K562 (cell line): Measurements from ENCODE around the gene RBM7. TPM values are rescaled to one million over a fixed set of nuclear protein-coding genes. Genes with fewer than 3 reads are reported as not detected.

Experiments
- ATAC-seq: fragments of 200-7000 bp; cut with Tn5 transposase; 3 replicates; pipeline ENCODE4 v1.9.1; 2020; ENCODE audit warnings: moderate library complexity
- BruUV-seq: library from RNA; stranded (reverse); fragments of 400-500 nt; replicated peaks from 2 replicates; lab custom pipeline; 2021; lab: Mats Ljungman, UMichigan
- CTCF ChIA-PET: fragments of 300-600 bp; formaldehyde crosslinking; extraction: SDS; loops from one replicate; lab custom pipeline; 2021; ENCODE audit warnings: low intra/inter-chr PET ratio; lab: Yijun Ruan, JAX
- POLR2A ChIA-PET: fragments of 300-600, 350-650 bp; sonication (Branson Sonifier 250); formaldehyde crosslinking; extraction: SDS; loops from one replicate; lab custom pipeline; 2021; ENCODE audit warnings: antibody characterized with exemption, inconsistent platforms; lab: Yijun Ruan, JAX
- DNase-seq, 4 experiments: peaks; one replicate each; pipeline versions ENCODE4 v3.0.0 to v3.0.0-alpha.2; 2011 to 2018; ENCODE audit warnings: low spot score in 3 of 4, mixed read lengths in 3 of 4; ENCODE audit errors: extremely low read depth in 1 of 4
- FAIRE-seq: peaks from 2 replicates; lab custom pipeline; 2011; peaks lifted over from hg19 to GRCh38; lab: Jason Lieb, UNC
- H2AFZ ChIP-seq: 2 replicates; pipeline ENCODE4 v1.6.0; 2011; ENCODE audit warnings: low read depth, low read length, control low read depth, inconsistent platforms
- H3K27ac ChIP-seq: fragments of 200-600 bp; 3 replicates; pipeline ENCODE4 v1.8.0; 2011; ENCODE audit warnings: low read depth, mild to moderate bottlenecking, control low read depth, inconsistent platforms, low read length, moderate library complexity, mixed read lengths; ENCODE audit errors: extremely low read depth
- H3K27me3 ChIP-seq, 2 experiments: fragments of 300-600 bp in 1 of 2; 2 replicates in 1 of 2; 3 replicates in 1 of 2; pipeline versions ENCODE4 v1.6.0 to v1.8.0; 2011; ENCODE audit warnings: inconsistent platforms in 2 of 2, low read length in 2 of 2, mild to moderate bottlenecking in 1 of 2, mixed read lengths in 1 of 2, moderate library complexity in 1 of 2; ENCODE audit not compliant: control insufficient read depth in 2 of 2, insufficient read depth in 2 of 2
- H3K36me3 ChIP-seq: fragments of 300-600 bp; 3 replicates; pipeline ENCODE4 v1.8.0; 2011; ENCODE audit warnings: mild to moderate bottlenecking, low read length, inconsistent platforms; ENCODE audit not compliant: control insufficient read depth, insufficient read depth
- H3K4me1 ChIP-seq, 2 experiments: fragments of 200-600 bp in 1 of 2; replicated peaks in 1 of 2; 2 replicates in 1 of 2; 3 replicates in 1 of 2; pipeline versions ENCODE4 v1.5.1 to v1.8.0; 2011; ENCODE audit warnings: inconsistent platforms in 2 of 2, low read length in 2 of 2, mild to moderate bottlenecking in 1 of 2, mixed read lengths in 1 of 2, moderate library complexity in 1 of 2; ENCODE audit not compliant: control insufficient read depth in 2 of 2, insufficient read depth in 2 of 2
- H3K4me2 ChIP-seq: 2 replicates; pipeline ENCODE4 v1.6.1; 2011; ENCODE audit warnings: low read length, control low read depth, inconsistent platforms, mixed read lengths; ENCODE audit not compliant: insufficient read depth
- H3K4me3 ChIP-seq: fragments of 200-600 bp; sonication (generic), shearing (Covaris generic); 2 replicates; pipeline ENCODE4 v1.5.1; 2016; ENCODE audit warnings: control low read depth, inconsistent platforms
- H3K79me2 ChIP-seq: fragments of 200-600 bp; 3 replicates; pipeline ENCODE4 v1.8.0; 2011; ENCODE audit warnings: low read length, inconsistent platforms; ENCODE audit not compliant: control insufficient read depth, insufficient read depth
- H3K9ac ChIP-seq, 2 experiments: 2 replicates each; pipeline versions ENCODE4 v1.6.0 to v1.6.1; 2011; ENCODE audit warnings: low read depth in 2 of 2, low read length in 2 of 2, control low read depth in 1 of 2, inconsistent platforms in 1 of 2, mild to moderate bottlenecking in 1 of 2, mixed read lengths in 1 of 2; ENCODE audit not compliant: insufficient read depth in 1 of 2
- H3K9me1 ChIP-seq: one replicate; pipeline ENCODE4 v1.6.0; 2011; ENCODE audit warnings: inconsistent platforms, mild to moderate bottlenecking, low read length, moderate library complexity; ENCODE audit not compliant: control insufficient read depth, insufficient read depth
- H3K9me3 ChIP-seq: replicated peaks from 2 replicates; pipeline ENCODE4 v1.5.1; 2011; ENCODE audit warnings: low read depth, low read length, inconsistent platforms; ENCODE audit not compliant: control insufficient read depth, insufficient read depth
- H4K20me1 ChIP-seq: replicated peaks from 2 replicates; pipeline ENCODE4 v1.6.1; 2011; ENCODE audit warnings: low read length, inconsistent platforms, mixed read lengths; ENCODE audit not compliant: control insufficient read depth, insufficient read depth
- OTX1 ChIP-seq: fragments of 450-650 bp; formaldehyde crosslinking; IDR thresholded peaks from 2 replicates; pipeline ENCODE4 v1.4.0; 2022; ENCODE audit warnings: mild to moderate bottlenecking
- POU5F1 ChIP-seq: fragments of 150-350 bp; IDR thresholded peaks from 2 replicates; pipeline ENCODE4 v1.6.1; 2014; ENCODE audit warnings: borderline replicate concordance, low read length, low read depth, mild to moderate bottlenecking; ENCODE audit not compliant: partially characterized antibody
- ZBTB1 ChIP-seq: sonication (generic); formaldehyde crosslinking; IDR thresholded peaks from 2 replicates; pipeline ENCODE4 v1.8.1; 2023; ENCODE audit warnings: missing genetic modification reagents, low read depth, mild to moderate bottlenecking, borderline replicate concordance
- ZBTB8A ChIP-seq: fragments of 450-650 bp; IDR thresholded peaks from 2 replicates; pipeline ENCODE4 v1.6.1; 2018; ENCODE audit warnings: mild to moderate bottlenecking, moderate library complexity; ENCODE audit not compliant: partially characterized antibody
- ZBTB9 ChIP-seq: fragments of 450-650 bp; formaldehyde crosslinking; IDR thresholded peaks from 2 replicates; pipeline ENCODE4 v1.4.0; 2020; ENCODE audit warnings: mild to moderate bottlenecking, moderate library complexity
- ZNF354B ChIP-seq: fragments of 250-450 bp; sonication (Bioruptor Pico); IDR thresholded peaks from 2 replicates; pipeline ENCODE4 v1.4.0; 2020
- WGBS: fragments of 100-300 bp; shearing (Covaris generic); methylation state at CpG from one replicate; pipeline ENCODE4 v1.1.6; 2016; ENCODE audit warnings: low coverage, mixed read lengths; ENCODE audit not compliant: insufficient coverage; ENCODE audit errors: missing lambda C conversion rate; 5-methylcytosine and 5-hydroxymethylcytosine counted together
- in situ Hi-C: fragments of 300-500 bp; cut with MboI; formaldehyde crosslinking; loops from 4 replicates; pipeline ENCODE4 v1.15.0; 2018; ENCODE audit warnings: inconsistent platforms, mixed read lengths
- intact Hi-C: fragments of 100-400 bp; cut with micrococcal nuclease; formaldehyde crosslinking; loops from 2 replicates; pipeline ENCODE4 v1.14.2; 2022
- polyA plus RNA-seq, 8 experiments: library from polyadenylated mRNA; depleted of rRNA in 4 of 8; stranded (reverse) in 5 of 8; unstranded in 3 of 8; fragments of >200 nt; fragmentation: Nextera tagmentation in 2 of 8; fragmentation: Illumina TruSeq in 1 of 8; extraction: Ambion mirVana in 2 of 8; extraction: Trizol in 1 of 8; gene quantifications; 2 replicates each; pipeline versions ENCODE4 v1.2.1 to v1.2.3, GENCODE V29; 2011 to 2014; ENCODE audit warnings: inconsistent platforms in 1 of 8, missing spikeins in 1 of 8
- total RNA-seq, 7 experiments: library from RNA; depleted of rRNA in 6 of 7; stranded (reverse); fragments of >200 nt in 6 of 7; fragmentation: Illumina TruSeq in 2 of 7; extraction: Trizol in 2 of 7; gene quantifications; 2 replicates each; pipeline versions ENCODE4 v1.2.1 to v1.2.3, GENCODE V29; 2011 to 2021; ENCODE audit warnings: low replicate concordance in 1 of 7

RBM7 gene
- total and polyA plus RNA-seq, 9 of the 15 experiments (the other 6 are each of a cell fraction or from before 2014, with no cell fraction given): 26.0 to 76.8 (median 49.6) TPM

DNA sequence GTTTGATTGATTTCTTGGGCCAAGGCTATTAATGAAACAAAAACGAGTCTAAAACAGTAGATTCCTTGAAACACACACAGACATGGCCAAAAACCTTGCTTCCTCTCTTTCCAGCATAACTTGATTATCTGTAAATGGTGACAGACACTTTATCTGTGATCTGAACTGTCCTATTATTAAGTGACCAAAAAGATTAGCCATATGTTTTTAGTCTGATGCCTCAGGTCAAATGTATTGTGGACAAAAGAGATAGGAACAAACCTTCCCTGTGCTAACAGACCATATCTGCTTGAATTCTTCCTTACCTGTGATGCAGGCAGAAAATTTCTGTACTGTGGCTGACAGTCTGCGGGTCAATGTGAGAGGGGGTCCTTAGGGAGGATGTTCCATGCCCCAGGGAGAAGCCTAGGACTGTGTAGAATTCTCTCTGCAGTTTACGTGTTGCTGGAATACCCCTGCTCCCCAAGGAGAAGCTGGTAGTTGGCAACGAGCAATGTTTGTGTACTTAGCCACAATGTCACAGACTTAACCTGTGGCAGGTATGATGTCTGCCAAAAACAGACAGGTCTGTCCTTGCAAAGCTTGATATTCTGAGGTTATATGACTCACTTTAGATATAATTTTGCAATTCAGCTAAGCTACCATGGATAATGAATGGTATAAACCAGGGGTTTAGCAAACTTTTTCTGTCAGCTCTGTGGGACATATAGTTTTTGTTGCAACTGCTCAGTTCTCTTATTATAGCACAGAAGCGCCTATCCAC, 31.4 kb upstream of the RBM7 start:
- FAIRE-seq: no peak
- H4K20me1 ChIP-seq: no peaks in the 10 kb centered on the region
- no peak for ATAC-seq
- TF ChIP-seq POU5F1: no peak
- no peak for TF ChIP-seq ZBTB9
- no peak for TF ChIP-seq ZBTB8A
- no peak for TF ChIP-seq ZNF354B (CRISPR knock-in tag)
- TF ChIP-seq OTX1: no peak
- no peak for TF ChIP-seq ZBTB1 (CRISPR knock-in tag)
- H3K9ac ChIP-seq: no peak overlapping the region
- no peaks in the 10 kb centered on the region for H3K9me1 ChIP-seq
- POLR2A ChIA-PET: interaction anchor here (0.8 kb wide), 1 partner anchor 12 kb away, joined by 3 read pairs; no protein-coding TSS in a partner anchor
- H2AFZ ChIP-seq: no peak overlapping the region
- 0% methylated on average over 5 of the region's 5 CpGs for WGBS
- no peak for DNase-seq
- no peak overlapping the region for H3K4me3 ChIP-seq
- H3K4me1 ChIP-seq: no peaks in the 10 kb centered on the region
- H3K36me3 ChIP-seq: no peaks in the 10 kb centered on the region
- intact Hi-C loops: no loop called here
- H3K27ac ChIP-seq: no peak overlapping the region
- no TSS peak for BruUV-seq
- no peak overlapping the region for H3K4me2 ChIP-seq
- in situ Hi-C loops: no loop called here
- H3K27me3 ChIP-seq: peaks cover 28 to 38% of the 10 kb centered on the region in 2 experiments
- CTCF ChIA-PET: no interaction called here
- no peaks in the 10 kb centered on the region for H3K79me2 ChIP-seq
- no peaks in the 10 kb centered on the region for H3K9me3 ChIP-seq
